Activated T-cell treated with anti-CD3 and anti-CD28 coated beads, Interleukin-2, amount 50 U/mL, for 48 hours (primary cell): Measurements from ENCODE around the gene IL6ST.
"Not testable (repeated sequence)": the region's sequence is repeated elsewhere in the genome, so short reads cannot be mapped to it uniquely, and the experiment has no call there.

Experiments
- DNase-seq, 2 experiments: peaks; one replicate each; pipeline ENCODE4 v3.0.0-alpha.2; 2020

Gene IL6ST

DNA sequence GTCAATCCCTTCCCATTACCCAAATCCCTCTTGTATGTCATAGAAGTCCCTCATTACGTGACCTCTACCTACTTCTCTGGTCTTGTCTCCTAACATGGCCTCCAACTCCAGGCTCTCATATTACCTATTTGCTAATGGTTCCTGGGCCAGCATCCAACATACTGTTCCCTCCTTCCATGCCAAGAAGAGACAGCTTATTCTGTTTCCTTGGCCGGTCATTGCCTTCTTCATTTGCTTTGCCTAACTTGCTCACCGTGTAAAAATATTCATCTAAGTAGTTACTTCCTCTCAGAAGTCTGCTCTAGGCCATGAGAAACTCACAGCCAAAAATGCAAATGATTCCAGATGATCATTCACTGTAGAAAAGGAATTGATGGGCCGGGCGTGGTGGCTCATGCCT is 8.9 kb upstream of the IL6ST start:
- no peak for DNase-seq

DNA sequence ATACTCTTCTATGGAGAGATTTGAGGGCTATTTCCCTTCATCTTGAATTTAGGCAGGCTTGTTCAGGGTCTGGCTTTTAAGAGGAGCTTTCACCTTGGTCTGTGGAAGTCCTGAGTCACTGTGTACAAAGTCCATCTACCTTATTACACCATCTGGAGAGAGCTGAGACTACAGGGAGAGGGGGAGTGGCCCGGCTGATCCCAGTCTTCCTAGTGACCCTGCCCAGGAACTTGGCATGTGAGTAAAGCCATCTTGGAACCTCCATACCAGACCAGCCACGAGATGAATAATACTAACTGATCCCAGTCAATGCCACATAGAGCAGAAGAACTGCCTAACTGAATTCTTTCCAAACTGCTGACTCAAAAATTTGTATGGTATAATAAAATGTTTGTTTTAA is 8.4 kb upstream of the IL6ST start:
- no peak for DNase-seq

DNA sequence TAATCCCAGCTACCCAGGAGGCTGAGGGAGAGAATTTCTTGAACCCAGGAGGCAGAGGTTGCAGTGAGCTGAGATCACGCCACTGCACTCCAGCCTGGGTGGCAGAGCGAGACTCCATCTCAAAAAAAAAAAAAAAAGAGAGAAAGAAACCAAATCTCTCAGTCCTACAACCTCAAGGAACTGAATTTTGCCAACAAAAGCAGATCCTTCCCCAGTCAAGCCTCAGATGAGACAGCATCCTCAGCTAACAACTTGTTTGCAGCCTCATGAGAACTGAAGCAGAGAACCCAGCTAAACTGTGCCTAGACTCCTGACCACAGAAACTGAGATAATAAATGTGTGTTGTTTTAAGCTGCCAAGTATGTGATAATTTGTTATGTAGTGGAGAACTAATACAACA is 7.5 kb upstream of the IL6ST start:
- DNase-seq, result no peak

DNA sequence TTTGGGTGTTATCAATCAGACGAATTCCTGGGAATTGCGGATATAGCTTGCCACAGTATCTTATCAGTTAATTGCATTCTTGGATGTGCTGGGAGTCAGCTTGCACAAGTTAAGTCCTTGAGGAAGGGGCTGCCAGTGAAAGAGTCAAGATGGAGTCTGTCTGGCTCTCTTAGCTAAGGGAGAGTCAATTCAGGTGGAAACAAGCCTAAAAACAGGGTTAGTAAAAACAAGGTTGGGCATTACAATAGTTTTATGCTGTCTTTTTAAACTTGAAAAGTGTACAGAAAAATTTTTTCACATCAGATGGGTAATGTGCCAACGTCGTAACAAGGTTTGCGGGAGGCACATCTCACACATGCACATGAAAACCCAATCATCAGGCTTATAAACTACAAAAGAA is 5.5 kb upstream of the IL6ST start:
- DNase-seq, result not testable (repeated sequence)

DNA sequence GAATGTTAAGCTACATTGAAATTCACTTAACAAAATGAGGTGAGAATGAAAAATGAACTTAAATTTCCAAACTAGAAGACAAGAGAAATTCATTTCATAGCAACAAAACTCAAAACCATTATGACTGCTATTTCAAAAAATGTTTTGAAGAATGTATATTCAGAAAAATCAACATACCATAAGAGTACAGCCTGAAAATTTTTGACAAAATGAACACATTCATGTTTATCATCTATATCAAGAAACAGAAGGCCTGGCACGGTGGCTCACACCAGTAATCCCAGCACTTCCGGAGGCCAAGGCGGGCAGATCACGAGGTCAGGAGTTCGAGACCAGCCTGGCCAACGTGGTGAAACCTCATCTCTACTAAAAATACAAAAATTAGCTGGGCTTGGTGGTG is 4.2 kb upstream of the IL6ST start:
- no peak for DNase-seq

DNA sequence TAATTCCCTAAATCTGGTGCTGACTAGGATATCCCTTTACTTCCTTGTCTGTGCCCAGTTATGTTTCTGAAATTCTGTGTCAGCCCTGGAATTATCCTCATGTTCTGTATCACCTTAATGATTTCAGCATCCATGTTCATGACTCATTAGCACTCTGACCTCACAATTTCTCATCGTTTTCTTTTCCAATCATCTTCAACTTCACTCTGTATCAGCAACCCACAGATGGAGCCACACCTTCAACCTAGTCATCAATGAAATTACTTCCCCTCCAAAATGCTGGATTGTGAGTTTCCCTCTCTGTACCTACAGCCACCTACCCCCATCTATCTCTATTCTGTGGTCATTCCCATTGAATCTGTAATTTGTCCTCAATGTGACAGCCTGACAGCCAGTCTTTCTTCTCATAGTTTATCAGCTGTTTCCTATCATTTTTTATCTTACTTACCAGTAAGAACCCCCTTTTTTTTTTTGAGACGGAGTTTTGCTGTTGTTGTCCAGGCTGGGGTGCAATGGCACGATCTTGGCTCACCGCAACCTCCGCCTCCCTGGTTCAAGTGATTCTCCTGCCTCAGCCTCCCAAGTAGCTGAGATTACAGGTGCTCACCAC is 3.1 kb upstream of the IL6ST start:
- DNase-seq, result no peak

DNA sequence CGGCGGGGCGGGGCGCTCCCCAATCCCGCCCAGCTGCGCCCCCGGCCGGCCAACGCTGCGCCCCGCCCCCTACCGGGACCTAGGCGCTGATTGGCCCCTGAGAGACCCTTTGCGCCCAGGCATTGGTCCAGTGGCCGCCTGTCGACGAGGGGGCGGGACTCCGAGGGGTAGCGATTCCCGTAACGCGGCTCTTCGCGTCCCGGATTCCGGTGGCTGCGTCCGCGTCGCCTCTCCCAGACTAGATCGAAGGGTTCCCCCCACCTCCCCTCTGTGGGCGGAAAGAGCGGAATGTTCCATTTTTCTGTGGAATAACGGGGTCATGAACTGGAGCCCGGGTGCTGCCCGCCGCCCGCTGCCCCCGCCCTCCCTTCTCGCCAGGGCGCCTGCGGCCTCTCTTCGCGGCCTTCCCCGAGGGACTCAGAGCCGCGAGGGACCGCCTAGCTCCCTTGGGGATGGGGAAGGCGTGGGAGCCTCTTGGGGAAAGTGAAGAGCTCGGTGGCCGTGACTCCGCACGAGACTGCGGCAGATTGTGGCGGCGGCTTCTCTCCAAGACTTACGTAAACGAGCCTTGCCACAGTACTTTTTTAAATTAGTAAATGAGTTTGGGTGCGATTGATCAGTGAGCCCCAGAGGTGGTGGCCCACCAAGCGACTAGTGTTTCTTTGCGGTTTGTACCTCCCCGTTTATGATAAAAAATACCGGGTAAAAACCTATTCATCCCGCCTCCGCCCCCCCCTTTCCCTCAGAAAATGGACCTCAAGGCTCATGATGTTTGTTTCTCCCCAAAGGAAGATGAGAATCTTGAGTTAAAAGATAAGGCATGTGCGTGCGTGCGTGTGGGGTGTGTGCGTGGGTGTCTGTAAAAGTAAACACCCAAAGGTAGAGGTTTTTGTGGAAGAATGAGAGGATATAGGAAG is 493 bp upstream of the IL6ST start:
- peak; percentile 97 for DNase-seq

DNA sequence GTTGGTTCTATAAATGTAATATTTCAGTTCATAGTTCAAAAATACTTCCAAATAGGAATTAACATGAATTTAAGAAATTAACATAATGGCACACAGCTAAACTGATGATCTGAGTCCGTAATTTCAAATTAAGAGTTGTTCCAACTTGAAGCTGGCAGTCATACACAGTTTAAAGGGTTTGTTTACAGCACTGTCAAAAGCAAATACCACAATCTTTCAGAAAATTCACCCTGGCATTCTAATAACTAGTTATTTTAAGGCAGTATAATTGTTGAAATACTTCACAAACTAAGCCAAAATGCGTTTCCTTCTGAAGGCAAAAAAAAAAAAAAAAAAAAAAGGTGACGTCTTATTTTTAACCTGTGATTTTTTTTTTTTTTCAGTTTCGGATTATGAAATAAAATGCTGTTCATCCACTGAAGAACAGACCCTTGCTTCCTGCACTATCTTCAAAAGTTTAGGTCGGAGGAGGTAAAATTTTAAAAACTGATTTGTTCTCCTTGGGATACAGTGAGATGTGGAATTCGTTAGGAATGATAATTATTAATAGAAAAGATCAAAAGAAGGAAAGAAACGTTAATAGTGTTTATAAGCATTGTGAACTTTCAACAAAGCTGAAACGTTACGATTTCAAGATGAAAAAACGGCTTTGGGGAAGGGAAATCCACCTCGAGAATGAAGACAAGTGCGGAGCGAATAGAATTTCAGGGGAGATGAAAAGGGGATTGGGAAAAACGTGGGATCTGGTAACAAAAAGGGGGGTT is 850 bp downstream of the IL6ST start:
- DNase-seq, result no peak

DNA sequence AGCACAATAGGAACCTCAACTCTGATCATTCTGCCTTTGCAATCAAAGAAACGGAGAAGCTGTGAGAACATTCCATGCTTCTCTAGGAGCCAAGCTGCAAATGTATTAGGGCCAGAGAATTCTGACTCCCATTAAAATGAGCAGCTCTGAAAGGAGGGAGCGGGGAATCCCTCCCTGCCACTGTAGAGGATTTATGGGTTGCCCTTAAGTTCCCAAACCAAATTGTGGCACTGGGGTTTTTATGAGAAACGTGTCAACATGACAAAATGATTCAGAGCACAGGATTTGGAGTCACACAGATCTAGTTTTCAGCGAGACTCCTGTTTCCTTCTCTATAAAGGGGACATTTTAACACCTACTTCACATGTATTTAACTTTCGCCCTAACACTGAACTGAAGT is 1.8 kb downstream of the IL6ST start:
- no peak for DNase-seq

DNA sequence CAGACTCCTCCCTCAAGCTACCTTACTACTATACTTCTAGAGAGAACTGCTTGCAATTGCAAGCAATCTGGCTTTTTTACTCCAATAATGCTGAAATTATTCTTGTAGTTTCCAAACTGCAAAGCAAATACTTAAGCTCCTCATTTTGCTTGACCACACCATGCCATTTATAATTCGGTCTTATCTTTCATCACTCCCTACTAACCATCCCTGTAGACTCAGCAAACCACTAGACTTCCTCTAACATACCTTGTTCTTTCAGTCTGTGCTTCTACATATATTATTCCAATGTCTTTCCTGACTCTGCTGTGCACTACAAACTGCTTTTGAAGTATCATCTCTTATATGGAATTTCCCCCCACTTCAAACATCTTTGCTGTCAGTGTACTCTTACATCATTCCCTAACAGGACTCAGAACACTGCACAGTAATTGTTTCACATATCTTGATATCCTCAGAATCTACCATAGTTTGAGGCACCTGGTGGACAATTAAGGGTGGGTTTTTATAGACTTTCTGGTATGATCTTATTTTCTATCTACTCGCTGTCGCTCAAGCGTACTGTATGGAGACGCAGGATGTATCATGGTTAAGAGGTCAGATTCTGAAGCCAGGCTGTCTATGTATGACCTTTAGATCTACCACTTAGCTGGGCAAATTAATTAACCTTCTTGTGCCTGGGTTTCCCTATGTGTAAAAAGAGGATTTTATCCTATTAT is 2.8 kb downstream of the IL6ST start:
- no peak for DNase-seq

DNA sequence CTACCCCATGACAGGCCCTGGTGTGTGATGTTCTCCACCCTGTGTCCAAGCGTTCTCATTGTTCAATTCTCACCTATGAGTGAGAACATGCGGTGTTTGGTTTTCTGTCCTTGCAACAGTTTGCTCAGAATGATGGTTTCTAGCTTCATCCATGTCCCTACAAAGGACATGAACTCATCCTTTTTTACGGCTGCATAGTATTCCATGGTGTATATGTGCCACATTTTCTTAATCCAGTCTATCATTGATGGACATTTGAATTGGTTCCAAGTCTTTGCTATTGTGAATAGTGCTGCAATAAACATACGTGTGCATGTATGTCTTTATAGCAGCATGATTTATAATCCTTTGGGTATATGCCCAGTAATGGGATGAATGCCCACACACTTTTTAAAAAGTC is 3.9 kb downstream of the IL6ST start:
- not testable (repeated sequence) for DNase-seq

DNA sequence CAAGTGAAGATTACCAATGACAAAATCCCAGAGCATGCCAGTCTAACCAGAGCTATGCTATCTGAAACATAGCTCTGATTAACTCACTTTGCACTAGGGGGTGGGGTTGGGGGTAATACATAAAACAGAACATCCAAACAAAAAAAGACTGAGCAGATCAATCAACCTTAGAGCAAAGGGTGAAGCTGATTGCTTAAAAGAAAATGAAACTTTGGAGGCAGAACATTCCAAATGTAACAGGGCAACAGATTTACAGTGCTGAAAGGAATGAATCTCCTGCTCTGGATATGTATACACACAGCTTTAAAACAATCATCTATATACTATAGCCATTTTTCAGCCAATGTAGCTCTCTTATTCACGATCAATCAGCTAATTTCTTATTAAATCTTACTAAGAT is 4.9 kb downstream of the IL6ST start:
- DNase-seq, result no peak

DNA sequence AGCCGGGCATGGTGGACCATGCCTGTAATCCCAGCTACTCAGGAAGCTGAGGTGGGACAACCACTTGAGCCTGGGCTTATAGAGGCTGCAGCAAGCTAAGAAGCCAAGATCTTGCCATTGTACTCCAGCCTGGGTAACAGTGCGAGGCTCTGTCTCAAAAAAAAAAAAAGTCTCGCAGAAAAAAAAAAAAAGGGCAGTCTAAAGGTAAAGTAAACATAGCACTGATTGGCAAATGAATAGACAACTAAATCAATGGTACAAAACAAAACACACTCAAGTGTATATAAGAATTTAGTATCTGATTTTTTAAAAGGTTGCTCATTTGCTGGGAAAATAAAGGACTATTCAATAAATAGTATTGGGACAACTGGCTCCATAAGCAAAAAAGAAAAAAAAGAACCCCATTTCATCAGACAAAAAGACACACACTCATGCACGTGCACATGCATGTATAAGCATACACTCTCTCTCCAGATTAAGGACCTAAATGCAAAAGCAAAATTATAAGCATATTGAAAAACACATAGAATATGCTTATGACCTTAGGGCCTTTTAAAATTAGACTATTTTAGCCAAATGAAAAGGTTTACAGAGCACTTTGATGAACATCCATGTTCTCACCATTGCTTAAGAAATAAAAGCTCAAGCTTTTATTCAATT is 5.7 kb downstream of the IL6ST start:
- no peak for DNase-seq

DNA sequence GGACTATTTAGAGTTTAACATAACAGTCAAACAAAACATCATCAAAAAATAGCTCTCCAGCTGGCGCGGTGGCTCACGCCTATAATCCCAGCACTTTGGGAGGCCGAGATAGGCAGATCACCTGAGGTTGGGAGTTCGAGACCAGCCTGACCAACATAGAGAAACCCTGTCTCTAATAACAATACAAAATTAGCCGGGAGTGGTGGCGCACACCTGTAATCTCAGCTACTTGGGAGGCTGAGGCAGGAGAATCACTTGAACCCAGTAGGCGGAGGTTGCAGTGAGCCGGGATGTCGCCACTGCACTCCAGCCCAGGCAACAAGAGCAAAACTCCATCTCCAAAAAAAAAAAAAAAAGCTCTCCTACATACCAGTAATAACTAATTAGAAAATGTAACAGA is 6.3 kb downstream of the IL6ST start:
- DNase-seq, result not testable (repeated sequence)

DNA sequence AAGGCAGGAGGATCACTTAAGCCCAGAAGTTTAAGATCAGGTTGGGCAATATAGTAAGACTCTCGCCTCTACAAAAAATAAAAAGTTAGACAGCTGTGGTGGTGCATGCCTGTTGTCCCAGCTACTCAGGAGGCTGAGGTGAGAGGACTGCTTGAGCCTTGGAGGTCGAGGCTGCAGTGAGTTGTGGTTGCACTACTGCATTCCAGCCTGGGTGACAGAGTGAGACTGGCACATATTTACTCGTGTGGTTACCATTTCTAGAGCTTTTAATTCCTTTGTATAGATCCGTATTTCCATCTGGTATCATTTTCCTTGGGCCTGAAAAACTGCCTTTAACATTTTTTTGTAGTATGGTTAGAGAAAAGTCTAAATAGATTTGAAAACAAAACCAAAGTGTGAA is 7.8 kb downstream of the IL6ST start:
- DNase-seq, result no peak

DNA sequence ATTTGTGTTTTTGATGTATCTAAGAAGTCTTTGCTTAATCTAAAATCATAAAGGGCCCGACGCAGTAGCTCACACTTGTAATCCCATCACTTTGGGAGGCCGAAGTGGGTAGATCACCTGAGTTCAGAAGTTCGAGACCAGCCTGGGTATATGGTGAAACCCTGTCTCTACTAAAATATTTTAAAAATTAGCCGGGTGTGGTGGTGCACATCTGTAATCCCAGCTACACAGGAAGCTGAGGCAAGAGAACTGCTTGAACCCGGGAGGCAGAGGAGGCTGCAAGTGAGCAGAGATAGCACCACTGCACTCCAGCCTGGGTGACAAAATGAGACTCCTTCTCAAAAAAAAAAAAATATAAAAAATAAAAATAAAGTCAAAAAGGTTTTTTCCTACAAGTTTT is 9.6 kb downstream of the IL6ST start:
- DNase-seq, result no peak

DNA sequence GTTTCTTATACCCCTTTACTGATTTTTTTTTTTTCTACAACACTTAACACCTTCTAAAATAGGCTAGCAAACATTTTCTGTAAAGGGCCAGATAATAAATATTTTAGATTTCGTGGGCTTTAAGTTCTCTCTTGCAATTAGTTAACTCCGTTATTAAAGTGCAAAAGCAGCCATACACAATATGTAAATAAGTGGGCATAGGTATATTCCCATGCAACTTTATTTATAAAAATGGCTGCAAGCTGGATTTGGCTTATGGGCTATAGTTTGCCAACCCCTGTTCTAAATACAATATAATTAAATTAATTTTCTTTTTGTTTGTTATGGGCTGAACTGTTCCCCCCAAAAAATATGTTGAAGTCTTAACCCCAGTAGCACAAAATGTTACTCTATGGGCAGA is 10.8 kb downstream of the IL6ST start:
- no peak for DNase-seq

DNA sequence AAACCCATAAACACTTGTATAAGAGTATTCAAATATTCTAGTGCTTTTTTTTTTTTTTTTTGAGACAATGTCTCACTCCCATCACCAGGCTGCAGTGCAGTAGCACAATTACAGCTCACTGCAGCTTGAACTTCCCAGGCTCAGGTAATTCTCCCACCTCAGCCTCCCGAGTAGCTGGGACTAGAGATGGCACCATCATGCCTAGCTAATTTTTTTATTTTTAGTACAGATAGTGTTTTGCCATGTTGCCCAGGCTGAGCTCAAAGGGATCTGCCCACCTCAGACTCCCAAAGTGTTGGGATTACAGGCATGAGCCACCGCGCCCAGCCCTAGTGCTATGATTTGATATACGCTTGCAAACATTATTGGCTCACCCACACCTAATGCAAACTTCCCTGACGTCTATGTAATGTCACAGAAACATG is 11.8 kb downstream of the IL6ST start:
- DNase-seq, result peak in 1 of 2 experiments; percentile 41

DNA sequence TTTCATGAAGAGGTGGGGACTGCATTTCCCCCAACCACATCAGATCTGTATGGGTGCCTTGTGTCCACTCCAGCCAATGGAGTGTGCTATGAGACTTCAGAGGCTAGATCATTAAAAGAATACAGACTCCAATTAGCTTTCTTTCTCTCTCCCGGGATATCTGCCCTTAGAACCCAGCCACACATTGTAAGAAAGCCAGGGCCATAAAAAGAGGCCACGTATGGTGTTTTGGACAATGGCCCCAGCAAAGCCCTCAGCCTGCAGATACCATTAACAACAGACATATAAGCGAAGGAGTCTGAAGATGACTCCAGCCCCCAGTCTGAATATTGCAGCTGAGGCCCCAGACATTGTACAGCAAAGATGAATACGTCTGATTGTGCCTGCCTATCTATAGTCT is 21.5 kb downstream of the IL6ST start:
- DNase-seq, result no peak

DNA sequence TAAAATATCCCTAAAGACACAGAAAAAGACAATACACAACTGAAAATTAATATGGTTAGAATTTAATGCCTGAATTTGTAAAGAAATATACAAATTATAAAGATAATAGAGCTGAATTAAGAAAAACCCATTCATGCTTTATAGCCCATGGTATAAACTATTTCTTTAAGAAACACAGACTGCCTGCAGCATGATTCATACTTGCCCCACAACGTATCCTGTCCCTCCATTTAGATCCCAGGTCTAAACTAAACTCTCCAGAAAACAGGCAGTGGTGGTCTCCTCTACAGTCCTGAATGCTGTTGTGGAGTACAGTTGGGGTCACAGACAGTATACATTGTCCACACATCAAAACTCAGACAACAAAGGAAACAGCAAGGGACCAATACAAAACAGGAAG is 24.8 kb downstream of the IL6ST start:
- no peak for DNase-seq

DNA sequence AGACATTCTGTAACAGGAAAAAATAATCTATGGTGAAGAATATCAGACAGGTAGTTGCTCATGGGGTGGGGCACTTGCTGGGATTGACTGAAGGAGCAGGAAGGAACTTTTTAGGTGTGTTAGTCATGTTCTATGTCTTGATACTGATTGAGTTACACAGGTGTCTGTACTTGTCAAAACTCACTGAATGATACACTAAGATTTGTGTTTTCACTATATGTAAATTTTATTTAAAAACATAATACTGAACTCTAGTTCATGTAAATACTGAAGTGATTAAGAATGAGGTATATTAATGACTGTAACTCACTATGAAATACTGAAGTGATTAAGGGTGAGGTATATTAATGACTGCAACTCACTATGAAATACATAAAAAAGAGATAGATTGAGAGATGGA is 28.5 kb downstream of the IL6ST start:
- DNase-seq, result no peak

DNA sequence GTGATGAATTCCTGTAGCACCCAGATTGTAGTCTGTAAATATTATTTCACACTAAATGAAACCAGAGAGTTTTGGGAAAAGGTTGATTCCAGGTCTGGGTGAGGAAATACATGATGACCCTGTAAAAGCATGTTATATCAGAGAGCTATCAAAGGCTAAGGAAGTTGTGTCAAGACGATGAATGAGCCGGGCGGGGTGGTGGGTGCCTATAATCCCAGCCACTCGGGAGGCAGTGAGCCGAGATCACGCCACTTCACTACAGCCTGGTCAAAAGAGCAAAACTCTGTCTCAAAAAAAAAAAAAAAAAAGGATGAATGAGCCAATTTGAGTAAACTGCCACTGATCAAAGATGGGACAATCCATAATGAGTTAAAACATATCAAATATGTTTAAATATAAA is 29.2 kb downstream of the IL6ST start:
- no peak for DNase-seq

DNA sequence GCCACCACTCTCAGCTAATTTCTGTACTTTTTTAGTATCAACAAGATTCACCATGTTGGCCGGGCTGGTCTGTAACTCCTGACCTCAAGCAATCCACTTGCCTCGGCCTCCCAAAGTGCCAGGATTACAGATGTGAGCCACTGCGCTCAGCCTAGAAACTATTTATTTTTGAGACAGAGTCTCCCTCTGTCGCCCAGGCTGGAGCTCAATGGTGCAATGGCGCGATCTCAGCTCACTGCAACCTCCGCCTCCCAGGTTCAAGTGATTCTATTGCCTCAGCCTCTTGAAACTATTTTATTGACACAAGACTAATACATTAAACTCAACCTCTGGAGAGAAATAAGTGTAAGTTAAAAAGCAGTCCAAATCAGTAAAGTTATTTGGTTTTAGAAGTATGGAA is 34.0 kb downstream of the IL6ST start:
- DNase-seq, result no peak
